ENCODE data around the gene PIK3CB.
"Not testable (repeated sequence)": the region's sequence is repeated elsewhere in the genome, so short reads cannot be mapped to it uniquely, and the experiment has no call there.

The PIK3CB gene

DNA sequence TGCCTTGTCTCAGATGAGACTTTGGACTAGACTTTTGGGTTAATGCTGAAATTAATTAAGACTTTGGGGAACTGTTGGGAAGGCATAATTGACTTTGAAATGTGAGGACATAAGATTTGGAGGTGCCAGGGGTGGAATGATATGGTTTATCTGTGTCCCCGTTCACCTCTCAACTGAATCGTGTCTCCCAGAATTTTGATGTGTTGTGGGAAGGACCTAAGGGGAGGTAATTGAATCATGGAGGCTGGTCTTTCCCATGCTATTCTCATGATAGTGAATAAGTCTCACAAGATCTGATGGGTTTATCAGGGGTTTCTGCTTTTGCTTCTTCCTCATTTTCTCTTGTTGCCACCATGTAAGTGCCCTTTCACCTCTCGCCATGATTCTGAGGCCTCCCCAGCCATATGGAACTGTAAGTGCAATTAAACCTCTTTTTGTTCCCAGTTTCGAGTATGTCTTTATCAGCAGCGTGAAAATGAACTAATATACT is 230.6 kb downstream of the PIK3CB start:
- H3K27ac Mint-ChIP-seq, H3K27me3 Mint-ChIP-seq, H3K36me3 Mint-ChIP-seq, H3K9me3 Mint-ChIP-seq, H3K4me3 Mint-ChIP-seq, H3K4me1 Mint-ChIP-seq: not testable (repeated sequence)
